ENCODE measurements around the gene LRP8.
A peak's percentile ranks its signal among the peaks of the same experiment; 100 is the strongest.
"Not testable (repeated sequence)": the region's sequence is repeated elsewhere in the genome, so short reads cannot be mapped to it uniquely, and the experiment has no call there.

LRP8 gene

DNA sequence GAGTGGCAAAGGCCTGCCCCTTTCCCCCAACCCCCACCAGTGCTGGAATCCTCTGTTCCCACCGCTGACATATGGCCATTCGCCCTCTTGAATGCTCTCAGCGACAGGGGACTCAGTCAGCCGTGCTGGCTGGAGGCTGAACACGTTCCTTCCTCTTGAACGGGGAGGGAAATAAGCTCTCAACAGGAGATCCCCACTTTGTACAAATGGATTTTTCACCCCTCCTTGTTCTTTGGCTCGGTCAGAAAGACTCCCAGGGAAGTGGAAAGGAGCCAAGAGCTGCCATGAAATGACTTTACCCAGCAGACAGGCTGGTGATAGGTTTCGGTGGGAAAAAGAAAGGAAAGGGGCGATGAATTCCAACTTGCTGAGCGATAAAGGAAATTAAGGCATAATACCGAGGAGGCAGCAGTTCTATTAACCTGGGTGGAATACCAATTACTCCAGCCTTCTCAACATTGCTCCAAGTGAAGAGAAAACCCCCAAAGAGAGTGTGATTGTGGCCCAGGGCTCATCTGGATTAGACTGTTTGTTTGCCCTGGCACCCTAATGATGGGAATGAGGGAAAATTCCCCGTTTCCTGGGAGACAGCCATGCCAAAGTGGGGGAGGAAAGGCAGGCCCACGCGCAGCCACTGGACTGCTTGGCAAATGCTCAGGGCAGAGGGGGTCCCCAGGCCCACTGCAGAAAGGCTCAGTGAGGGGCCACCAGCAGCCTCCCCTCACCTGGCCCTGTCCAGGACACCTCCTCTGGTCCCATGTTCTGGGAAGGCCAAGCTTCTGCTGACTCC lies 23.9 kb downstream of the LRP8 start:
- DNase-seq, result no peak

- no peak for DNase-seq
Observed at GRCh38 chr1:53303243-53303642, 24.6 kb downstream of the LRP8 start.

DNA sequence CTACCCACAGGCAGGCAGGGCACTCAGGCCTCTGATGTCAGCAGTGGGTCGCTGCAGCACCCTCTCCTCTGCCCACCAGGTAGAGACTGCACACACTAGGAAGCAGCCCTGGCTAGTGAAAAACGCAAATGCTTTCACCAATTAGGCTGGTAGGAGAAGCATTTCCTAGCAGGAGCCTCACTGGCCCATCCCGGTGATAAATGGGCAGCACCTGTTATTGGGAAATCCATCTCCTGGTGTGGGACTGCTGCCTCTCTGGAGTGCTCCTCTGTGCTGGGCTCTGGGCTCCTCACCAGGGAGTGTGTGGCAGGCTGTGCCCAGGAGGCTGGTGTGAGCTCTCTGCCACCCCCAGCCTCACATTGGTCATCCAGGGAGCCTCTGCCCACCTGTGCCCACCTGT lies 28.6 kb downstream of the LRP8 start:
- DNase-seq, result no peak

DNA sequence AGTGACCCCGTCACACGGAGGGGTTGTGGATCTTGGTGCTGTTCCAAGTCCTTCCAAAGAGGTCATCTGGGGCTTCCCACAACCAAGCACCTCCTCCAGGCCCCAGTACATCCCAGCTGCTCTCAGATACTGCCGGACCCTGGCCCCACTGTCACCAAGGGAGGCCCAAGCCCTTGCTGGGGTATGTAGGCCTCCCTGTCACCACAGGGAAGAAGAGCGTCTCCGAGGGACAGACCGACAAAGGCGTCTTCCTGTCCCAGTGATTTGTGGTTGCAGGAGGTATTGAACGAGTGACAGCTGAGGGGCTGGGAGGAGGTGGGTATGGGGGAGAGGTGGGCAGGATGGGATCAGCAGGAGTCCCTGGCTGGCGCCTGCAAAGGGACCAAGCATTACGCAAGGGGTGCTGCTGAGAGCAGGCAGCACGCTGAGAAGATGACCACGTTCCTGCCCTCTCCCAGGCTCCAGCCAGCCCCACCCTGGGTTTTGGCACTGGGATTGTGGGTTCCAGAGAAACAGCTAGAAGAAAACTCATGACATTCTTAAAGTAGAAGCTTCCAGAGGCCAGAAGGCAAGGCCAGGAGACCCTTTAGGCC lies 29.7 kb downstream of the LRP8 start:
- no peak for DNase-seq

GRCh38 chr1:53297195-53297594 lies 30.7 kb downstream of the LRP8 start:
- DNase-seq, result no peak

GRCh38 chr1:53296117-53296749 lies 31.6 kb downstream of the LRP8 start:
- DNase-seq, result peak in 2 of 5 donors; percentile 11 to 12

GRCh38 chr1:53295726-53296116 lies 32.1 kb downstream of the LRP8 start:
- no peak for DNase-seq

DNA sequence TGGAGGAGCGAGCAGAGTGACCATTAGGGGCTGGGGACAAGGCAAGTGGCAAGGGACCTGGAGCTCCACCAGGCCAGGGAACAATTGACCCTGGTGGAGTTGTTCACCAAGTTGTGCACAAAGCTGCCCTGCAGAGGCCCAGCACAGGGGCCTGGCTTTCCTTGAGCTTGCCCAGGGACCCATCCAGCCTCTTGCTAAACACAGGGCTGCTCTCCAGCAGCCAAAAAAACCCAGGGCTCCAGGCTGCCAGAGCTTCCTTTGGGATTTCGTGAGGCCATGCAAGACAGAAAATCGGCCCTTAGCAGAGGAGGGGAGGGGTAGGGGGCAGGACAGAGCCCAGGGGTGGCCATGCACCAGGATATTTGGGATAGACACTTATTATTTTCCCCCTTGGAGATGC lies 32.6 kb downstream of the LRP8 start:
- DNase-seq, result no peak

- peak in 1 of 5 donors; percentile 72 for DNase-seq
Observed at GRCh38 chr1:53294567-53294966, 33.3 kb downstream of the LRP8 start.

DNA sequence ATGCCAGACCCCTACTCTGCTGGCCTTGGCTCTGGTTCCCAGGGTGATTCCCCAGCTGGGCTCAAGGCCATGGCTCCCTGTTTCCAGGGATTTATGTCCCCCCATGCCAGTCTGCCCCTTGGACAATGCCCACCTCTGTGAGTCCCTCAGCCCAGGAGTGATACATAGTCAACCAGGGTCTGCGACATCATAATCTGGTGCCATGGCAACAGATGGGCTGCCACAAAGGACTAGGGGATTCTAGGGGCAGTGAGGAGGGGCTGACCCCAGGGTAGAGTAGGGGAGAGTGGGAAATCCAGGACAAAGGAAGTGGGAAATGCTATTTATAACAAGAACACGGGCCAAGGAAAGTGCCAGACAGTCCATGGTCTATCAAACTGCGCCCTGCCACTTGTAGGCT lies 33.8 kb downstream of the LRP8 start:
- DNase-seq, result no peak

GRCh38 chr1:53293123-53293522 lies 34.7 kb downstream of the LRP8 start:
- DNase-seq, result no peak

DNA sequence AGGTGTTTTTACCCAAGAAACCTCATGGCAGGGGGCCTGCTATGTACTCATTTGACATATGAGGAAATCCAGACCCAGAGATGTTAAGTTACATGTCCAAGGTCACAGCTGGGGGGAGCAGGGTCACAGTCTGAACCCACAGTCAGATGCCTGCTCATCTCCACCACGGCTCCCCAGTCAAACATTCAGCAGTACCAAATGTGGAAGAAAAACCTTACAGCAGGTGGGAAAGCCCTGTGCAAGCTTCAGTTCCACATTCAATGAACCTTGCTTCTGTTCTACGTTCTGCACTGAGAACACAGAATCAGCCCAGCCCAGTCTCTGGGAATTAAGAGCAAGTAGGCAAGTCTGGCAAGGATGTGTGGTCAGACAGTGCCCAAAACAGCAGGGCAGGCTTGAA lies 35.2 kb downstream of the LRP8 start:
- no peak for DNase-seq

DNA sequence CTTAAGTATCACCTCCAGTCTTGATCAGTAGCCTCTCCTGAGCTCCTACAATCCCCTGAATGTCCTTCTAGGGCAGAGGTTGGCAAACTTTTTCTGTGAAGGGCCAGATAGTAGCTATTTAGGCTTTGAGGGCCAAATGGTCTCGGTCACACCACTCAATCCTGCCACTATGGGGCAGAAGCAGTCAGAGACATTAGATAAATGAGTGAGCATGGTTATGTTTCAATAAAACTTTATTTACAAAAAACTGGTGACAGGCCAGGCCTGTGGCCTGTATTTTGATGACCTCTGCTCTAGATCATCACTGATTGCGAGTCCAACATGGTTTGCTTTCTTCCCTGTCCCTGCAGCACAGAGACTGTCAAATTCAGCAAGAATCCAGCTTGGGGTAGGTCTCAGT lies 36.3 kb downstream of the LRP8 start:
- no peak for DNase-seq

GRCh38 chr1:53288790-53289429 lies 39.0 kb downstream of the LRP8 start:
- DNase-seq, result no peak

DNA sequence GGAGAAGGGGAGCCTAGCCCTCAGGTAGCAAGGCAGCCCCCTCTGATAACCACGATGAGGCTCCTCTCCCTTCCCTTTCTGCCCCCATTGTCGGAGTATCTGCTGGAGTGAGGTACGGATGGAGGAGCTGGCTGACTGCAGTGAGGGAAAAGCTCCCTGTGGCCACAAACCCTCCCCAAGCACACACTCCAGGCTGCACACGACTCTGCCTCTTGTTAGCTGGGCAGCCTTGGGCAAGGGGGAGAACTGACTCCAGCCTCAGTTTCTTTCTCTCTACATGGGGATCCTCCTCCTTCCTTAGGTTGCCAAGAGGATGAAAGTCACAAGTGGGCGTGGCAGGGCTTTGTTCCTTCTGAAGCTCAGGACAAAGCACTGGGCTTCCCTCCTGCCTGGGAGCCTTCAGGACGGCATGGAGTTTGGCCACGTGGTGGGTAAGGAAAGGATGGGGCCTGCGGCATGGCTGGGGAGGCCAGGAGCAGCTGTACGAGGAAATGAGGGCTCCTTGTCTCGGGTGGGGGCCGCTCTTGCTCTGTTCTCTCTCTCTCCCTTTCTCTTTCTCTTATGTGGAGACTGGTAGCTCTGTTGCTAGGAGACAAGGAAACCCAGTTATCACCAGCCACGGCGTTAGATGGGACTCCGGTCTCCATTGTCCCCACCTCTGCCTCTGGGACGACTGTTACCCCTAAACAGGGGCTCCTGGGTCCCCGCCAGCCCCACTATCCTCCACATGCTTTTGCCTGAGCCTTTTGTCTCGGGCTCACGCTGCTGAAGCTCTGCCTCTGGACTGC lies 39.7 kb downstream of the LRP8 start:
- no peak for DNase-seq

GRCh38 chr1:53286955-53287354 lies 40.9 kb downstream of the LRP8 start:
- DNase-seq, result no peak

- peak in 1 of 5 donors; percentile 14 for DNase-seq
Observed at GRCh38 chr1:53285969-53286760, 41.7 kb downstream of the LRP8 start.

DNA sequence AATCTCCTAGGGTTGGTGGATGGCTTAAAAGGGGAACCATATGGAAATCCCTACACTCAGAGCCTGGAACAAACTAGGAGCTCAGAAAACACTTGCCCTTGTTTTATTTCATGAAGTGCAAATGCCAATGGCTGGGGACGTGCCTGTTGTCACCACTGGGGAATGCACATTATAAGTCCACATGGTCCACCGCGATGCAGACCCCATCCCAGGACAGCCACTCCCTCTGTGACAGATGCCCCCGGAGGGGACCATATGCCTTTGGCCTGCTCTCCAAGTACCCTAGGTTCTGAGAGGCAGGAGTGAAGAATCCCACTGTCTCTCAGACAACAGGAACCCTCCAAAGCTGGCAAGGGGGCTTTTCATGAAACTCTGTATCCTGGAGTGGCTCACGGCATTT lies 42.3 kb downstream of the LRP8 start:
- no peak for DNase-seq

DNA sequence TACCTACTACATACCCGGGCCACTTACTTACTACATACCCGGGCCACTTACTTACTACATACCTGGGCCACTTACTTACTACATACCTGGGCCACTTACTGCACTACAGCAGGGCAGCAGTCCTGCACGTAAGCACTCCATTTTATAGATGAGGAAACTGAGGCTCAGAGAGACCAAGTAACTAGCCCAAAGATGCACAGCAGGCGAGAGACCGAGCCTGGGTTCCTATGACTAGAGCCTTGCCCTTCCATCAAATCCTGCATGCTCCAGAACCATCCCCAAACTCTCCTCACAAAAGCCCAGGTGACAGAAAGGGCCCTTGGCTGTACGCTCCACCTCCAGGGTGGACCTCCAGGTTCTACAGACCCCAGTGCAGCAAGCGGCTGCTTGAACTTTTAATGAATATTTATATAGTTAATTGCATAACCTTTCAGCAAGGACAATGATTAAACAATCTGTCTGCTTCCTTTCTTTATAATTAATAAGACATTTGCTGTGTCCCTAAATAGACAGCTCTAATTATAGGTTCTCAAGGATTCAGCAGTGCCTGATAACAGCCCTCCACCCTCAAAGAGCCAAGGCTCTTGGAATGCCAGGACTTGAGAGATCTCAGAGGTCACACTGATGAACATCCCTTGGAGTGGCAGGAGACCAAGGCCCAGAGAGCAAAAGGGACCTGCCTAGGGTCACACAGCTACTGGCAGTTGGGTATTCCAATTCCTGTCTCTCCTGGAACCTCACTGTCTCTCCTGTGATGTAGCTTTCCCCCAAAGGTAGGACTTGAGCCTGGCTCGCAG lies 43.4 kb downstream of the LRP8 start:
- no peak for DNase-seq

- DNase-seq, result not testable (repeated sequence)
Observed at GRCh38 chr1:53283156-53283555, 44.7 kb downstream of the LRP8 start.

GRCh38 chr1:53281133-53281532 lies 46.7 kb downstream of the LRP8 start:
- DNase-seq, result no peak
